Measurements from ENCODE around the gene NHLRC3.
"Not testable (repeated sequence)": the region's sequence is repeated elsewhere in the genome, so short reads cannot be mapped to it uniquely, and the experiment has no call there.

The NHLRC3 gene

GRCh38 chr13:39037880-39038568, at the start of gene NHLRC3, which contains the start of gene PROSER1:
Gene NHLRC3, plus strand, starts transcription at chr13:39038456. Its CDS starts 184 bp downstream, at chr13:39038640.
Gene PROSER1, minus strand, starts transcription at chr13:39038089. Its CDS starts 847 bp downstream, at chr13:39037242.
- DNase-seq (ENCODE audit: low read depth in 2 of 3, low spot score in 2 of 3) = peak; percentile 64 to 77 (median 72)

DNA sequence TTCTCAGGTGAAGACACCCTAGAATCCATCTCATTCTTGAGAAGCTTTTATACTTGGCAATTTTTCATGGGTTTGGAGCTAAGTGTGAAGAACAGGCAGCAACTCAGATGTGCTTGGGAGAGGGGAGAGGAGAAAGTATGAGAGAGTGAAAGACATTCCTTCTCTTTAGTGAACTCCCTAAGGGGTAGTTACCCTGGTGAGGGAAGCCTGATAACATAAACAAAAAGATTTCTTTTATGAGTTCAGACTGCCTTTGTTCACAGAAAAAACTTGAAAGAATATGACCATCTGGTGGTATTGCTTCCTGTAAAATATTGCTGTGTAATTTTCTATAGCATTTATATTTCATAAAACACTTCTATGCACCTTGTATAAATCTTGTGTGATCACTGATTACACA, 47.6 kb upstream of the NHLRC3 start, which contains the start of gene STOML3:
Gene STOML3, minus strand, starts transcription at position 139 of the 400 bp plus-strand sequence. Its CDS starts 110 bp downstream, at position 29.
- DNase-seq (ENCODE audit: low read depth in 2 of 3, low spot score in 2 of 3) = no peak

DNA sequence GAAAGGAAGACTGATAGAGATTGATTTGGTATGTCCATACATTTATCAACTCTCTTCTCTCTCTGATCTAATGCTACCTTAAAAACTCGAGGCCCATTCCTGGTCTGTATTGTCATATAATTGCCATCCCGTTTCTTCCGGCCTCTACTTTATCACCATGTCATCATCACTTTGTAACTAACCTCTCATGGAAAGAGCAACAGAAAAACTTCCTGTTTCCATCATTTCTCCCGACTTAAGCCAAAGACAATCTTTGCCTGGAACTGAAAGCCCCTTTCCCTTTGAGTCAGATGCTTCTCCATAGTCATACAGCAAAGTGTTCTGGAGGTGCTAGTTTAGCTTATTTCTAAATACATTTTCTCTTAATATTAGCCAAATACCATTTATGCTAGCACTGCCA, 44.9 kb upstream of the NHLRC3 start:
- no peak for DNase-seq (ENCODE audit: low read depth in 2 of 3, low spot score in 2 of 3)

DNA sequence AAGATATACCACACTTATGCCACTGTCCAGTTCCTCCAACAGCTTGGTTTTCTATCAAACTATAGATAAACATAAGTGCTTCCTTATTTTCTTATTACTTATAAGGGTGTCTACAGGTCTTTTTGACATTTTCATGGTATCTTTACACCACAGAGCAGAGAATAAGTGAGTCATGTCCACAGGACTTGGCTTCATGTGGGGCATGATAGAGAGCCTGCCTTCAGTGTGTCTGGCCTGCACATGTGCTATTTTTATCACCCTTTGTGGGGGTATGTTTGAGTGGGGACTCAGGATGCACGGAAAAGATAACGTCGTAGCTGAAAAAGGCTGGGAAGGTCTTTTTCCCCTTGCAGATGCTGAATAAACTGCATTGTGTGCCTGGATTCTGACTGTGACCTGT, 39.5 kb upstream of the NHLRC3 start:
- DNase-seq (ENCODE audit: low read depth in 2 of 3, low spot score in 2 of 3) = no peak

DNA sequence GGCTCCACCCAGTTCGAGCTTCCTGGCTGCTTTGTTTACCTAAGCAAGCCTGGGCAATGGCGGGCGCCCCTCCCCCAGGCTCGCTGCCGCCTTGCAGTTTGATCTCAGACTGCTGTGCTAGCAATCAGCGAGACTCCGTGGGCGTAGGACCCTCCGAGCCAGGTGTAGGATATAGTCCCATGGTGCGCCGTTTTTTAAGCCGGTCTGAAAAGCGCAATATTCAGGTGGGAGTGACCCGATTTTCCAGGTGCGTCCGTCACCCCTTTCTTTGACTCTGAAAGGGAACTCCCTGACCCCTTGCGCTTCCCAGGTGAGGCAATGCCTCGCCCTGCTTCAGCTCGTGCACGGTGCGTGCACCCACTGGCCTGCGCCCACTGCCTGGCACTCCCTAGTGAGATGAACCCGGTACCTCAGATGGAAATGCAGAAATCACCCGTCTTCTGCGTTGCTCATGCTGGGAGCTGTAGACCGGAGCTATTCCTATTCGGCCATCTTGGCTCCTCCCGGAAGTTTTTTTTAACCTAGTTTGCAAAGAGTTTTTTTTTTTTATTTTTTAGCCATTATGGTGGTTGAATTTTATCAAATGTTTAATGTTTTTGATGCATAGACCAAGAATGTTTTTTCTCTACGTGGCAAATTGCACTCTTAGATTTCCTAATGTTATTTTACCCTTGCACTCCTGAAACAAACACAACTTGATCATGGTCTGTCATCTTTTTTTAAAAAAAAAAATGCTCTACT, 31.7 kb upstream of the NHLRC3 start:
- DNase-seq (ENCODE audit: low read depth in 2 of 3, low spot score in 2 of 3) = not testable (repeated sequence)

DNA sequence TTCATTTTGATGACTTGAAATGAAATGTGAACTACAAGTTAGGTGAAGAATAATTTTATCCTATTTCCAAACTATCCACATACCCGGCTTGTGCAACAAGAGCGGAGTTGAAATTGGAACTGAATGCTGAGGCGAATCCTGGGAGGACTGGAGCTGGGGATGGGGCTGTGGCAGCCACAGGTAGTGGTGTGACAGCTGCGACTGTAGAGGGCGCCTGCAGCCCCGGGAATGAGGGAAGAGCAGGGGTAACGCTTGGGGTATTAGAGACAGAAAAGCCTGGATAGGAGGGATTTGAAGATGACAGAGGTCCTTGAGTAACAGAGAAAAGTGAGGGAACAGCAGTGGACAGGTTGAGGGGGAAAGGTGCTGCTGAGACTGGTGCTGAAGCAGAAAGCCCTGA, 25.6 kb upstream of the NHLRC3 start:
- no peak for DNase-seq (ENCODE audit: low read depth in 2 of 3, low spot score in 2 of 3)

DNA sequence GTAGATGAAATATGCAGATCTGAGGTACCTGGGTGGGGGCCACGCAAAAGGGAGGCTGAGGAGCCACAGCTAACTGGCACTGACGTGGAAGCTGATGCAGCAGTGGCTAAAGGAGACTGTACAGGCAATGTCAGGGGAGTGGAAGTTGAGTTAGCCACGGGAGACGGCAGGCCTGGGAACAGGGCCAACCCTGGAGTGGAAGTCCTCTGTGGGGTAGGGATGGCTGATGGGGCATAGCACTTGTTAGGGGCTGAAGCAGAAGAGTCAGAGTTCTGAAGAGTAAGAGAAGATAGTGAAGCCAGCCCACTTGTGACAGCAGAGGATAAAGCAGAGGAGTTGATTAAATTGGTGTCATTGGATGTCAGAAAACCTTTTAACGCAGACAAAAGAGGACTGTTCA, 24.8 kb upstream of the NHLRC3 start:
- DNase-seq (ENCODE audit: low read depth in 2 of 3, low spot score in 2 of 3) = no peak

GRCh38 chr13:39016087-39016486, 22.2 kb upstream of the NHLRC3 start:
- DNase-seq (ENCODE audit: low read depth in 2 of 3, low spot score in 2 of 3) = no peak

- no peak for DNase-seq (ENCODE audit: low read depth in 2 of 3, low spot score in 2 of 3)
These were observed 21.5 kb upstream of the NHLRC3 start for GRCh38 chr13:39016787-39017186.

DNA sequence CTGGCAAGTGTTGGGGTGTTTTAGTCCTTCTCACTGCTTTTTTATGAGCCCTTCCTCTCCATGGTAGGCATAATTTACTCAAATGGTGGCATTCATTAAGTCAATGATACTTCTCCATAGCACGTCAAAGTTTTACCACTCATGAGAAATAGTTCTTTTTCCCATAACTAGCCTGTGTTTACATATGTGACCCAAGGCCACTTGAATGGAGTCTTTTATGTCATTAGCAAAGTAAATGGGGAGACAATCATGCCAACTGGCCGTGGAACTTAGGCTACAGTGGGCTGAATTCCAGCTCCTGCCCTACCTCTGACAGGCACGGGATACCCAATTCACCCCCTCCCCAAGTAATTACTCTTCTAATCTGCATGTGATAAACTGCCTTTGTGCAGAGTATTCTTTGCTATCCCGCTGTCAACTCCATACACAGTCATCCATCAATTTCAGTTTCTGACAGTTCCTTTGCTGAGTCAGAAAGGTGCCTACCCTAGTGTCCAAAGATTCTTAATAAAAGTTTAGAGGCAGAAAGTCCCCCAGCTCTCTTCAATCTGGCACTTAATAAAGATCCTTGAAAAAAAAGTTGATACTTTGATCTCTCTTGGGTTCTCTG, 17.3 kb upstream of the NHLRC3 start:
- DNase-seq (ENCODE audit: low read depth in 2 of 3, low spot score in 2 of 3) = no peak

DNA sequence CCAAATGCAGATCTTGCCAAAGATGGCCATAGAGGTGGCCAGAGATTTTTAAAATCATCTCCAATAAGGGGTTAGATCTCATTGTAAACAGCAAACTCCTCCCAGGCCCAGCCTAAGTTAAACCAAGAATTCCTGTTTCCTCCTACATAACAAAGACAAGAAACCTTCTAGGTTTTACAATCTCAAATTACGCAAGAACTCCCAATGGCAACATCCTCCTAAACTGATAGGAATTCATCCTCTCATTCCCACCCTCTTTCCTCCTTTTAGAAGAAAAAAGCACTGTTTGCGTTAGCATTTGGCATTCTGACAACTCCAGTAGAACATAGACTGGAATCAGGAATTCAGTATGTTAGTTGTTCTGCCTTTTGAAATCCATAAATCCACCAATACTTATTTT, 14.9 kb upstream of the NHLRC3 start:
- DNase-seq (ENCODE audit: low read depth in 2 of 3, low spot score in 2 of 3) = no peak

- no peak for DNase-seq (ENCODE audit: low read depth in 2 of 3, low spot score in 2 of 3)
These were observed 14.5 kb upstream of the NHLRC3 start for GRCh38 chr13:39023761-39024160.

GRCh38 chr13:39025433-39025839, 12.8 kb upstream of the NHLRC3 start:
- DNase-seq (ENCODE audit: low read depth in 2 of 3, low spot score in 2 of 3) = no peak

- no peak for DNase-seq (ENCODE audit: low read depth in 2 of 3, low spot score in 2 of 3)
These were observed 6.1 kb upstream of the NHLRC3 start for GRCh38 chr13:39032150-39032549.

GRCh38 chr13:39034085-39034484, 4.2 kb upstream of the NHLRC3 start:
- DNase-seq (ENCODE audit: low read depth in 2 of 3, low spot score in 2 of 3) = no peak

DNA sequence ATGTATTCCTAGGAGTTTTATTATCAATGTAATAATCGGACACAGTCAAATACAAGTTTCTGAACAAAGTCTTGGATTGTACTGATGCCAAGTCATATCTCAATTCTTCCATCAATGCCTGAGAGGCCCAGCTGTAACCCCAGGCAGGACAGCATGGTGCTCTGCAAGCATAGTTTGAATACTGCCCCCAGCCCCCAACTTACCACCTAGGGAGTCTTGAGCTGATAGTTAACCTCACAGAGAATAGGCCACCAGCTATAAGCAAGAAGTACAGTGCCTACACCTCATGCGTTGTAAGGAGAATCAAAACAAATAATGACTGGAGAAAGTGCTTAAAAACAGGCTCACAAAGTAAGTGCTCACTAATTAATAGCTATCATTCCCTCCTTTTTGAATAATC, 3.1 kb upstream of the NHLRC3 start:
- no peak for DNase-seq (ENCODE audit: low read depth in 2 of 3, low spot score in 2 of 3)

DNA sequence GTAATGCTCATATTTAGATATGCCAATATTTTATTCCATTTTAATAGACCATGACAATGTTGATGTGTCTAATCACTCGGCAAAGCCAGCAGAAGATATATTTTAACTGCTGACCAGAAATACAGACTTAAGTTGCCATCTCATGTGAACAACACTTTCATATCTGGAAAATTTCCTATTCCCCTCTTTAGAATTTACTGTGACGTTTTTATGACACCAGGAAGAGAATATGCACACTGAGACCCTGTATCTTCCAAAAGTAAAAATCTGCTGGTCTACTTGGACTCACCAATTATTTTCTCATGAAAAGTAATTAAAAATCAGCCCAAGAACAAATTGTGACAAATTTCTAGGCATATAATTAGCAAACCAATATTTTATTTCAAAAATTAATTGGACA, 2.5 kb upstream of the NHLRC3 start:
- DNase-seq (ENCODE audit: low read depth in 2 of 3, low spot score in 2 of 3) = no peak

DNA sequence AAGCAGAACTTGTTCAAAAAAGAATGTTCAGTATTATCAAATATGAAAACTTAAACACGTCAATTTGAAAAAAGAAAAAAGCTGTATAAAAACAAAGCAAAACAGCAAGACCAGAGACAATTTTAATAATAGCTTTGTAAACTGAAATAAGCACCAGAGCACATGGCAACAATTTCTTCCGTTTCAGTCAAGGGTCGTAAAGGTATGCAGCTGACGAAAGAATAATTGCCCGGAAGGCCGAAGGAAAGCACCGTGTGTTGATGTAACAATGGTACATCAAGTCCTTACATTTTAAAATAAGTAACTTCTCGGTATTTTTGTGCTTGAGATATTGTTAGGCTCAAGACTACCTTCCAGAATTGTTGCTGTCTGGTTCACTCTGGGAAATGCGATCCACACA, 2.0 kb upstream of the NHLRC3 start:
- no peak for DNase-seq (ENCODE audit: low read depth in 2 of 3, low spot score in 2 of 3)

GRCh38 chr13:39037410-39037879, 811 bp upstream of the NHLRC3 start:
- no peak for DNase-seq (ENCODE audit: low read depth in 2 of 3, low spot score in 2 of 3)

- DNase-seq (ENCODE audit: low read depth in 2 of 3, low spot score in 2 of 3) = peak in 2 of 3 experiments; percentile 12 to 44
These were observed 344 bp downstream of the NHLRC3 start for GRCh38 chr13:39038569-39039030.

DNA sequence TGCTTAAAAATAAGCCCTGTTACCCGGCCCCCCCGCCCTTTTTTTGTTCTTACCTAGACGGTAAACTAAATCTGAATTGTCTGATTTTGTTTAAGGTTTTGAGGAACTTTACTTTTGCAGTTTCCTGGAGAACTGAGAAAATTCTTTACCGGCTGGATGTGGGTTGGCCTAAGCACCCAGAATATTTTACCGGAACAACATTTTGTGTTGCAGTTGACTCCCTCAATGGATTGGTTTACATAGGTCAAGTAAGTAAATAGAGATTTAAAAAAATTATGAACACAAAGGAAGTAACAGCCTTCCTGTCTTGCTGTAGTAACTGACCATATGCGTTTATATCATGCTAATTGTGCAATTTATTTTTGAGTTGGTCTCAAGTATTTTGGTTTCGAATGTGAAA, 785 bp downstream of the NHLRC3 start:
- no peak for DNase-seq (ENCODE audit: low read depth in 2 of 3, low spot score in 2 of 3)

- DNase-seq (ENCODE audit: low read depth in 2 of 3, low spot score in 2 of 3) = no peak
These were observed 1.9 kb downstream of the NHLRC3 start for GRCh38 chr13:39040206-39040605.
